Prostate gland (tissue), 2 donors: ENCODE results near the gene PCDHA10.

Experiments used
- CTCF ChIP-seq, 4 experiments: fragments of 200-600 bp in 2 of 4; fragments of 450-650 bp in 2 of 4; sonication (generic) in 2 of 4; IDR thresholded peaks; 1 replicate in 3 of 4; 2 replicates in 1 of 4; pipeline ENCODE4 v1.5.1; 2016 to 2019; ENCODE audit warnings: antibody characterized with exemption in 4 of 4, mild to moderate bottlenecking in 2 of 4, moderate library complexity in 2 of 4
- POLR2A ChIP-seq: fragments of 450-650 bp; IDR thresholded peaks from one replicate; pipeline ENCODE4 v1.6.1; 2016; ENCODE audit warnings: antibody characterized with exemption, mild to moderate bottlenecking
- POLR2AphosphoS5 ChIP-seq: sonication (generic); formaldehyde crosslinking; IDR thresholded peaks from one replicate; pipeline ENCODE4 v1.6.1; 2017; ENCODE audit warnings: antibody characterized with exemption

- TF ChIP-seq POLR2A, result no peak
- TF ChIP-seq CTCF (IDR thresholded peaks at IDR 0.05), result no peak
- no peak for TF ChIP-seq POLR2AphosphoS5
Observed at GRCh38 chr5:140883927-140884697, 28.4 kb downstream of the PCDHA10 start.
